GM18519 (cell line): ENCODE data around the gene RABEP1.
"Not testable (repeated sequence)": the region's sequence is repeated elsewhere in the genome, so short reads cannot be mapped to it uniquely, and the experiment has no call there.

ENCODE experiments used
- ATAC-seq: cut with Tn5 transposase; IDR thresholded peaks from one replicate; pipeline ENCODE4 v1.9.1; 2021; ENCODE audit warnings: mild to moderate bottlenecking, moderate library complexity; ENCODE audit not compliant: unreplicated experiment, low FRiP score

Gene RABEP1

DNA sequence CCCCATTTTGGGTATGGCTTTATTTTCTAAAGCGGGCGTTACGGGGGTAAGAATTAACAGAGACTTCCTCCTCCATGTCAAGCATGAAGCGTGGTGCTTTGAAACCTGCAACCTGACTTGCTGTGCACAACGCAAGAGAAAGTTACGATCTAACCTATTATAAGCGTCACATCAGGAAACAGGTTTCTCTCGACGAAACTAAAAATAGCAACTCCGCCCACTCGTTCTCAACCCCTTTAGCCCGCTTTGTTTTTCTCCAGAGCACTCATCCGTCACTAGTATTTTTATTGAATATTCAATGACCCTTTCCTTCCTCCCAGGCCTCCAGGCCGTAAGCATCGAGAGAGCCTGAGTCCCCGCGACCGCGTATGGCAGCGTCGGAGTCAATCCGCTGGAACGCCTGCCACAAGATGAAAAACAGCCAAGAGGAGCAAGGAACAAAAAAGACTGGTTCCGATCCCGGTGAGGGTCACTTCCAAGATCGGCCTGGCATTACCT, 136.8 kb downstream of the RABEP1 start:
- ATAC-seq = no peak

DNA sequence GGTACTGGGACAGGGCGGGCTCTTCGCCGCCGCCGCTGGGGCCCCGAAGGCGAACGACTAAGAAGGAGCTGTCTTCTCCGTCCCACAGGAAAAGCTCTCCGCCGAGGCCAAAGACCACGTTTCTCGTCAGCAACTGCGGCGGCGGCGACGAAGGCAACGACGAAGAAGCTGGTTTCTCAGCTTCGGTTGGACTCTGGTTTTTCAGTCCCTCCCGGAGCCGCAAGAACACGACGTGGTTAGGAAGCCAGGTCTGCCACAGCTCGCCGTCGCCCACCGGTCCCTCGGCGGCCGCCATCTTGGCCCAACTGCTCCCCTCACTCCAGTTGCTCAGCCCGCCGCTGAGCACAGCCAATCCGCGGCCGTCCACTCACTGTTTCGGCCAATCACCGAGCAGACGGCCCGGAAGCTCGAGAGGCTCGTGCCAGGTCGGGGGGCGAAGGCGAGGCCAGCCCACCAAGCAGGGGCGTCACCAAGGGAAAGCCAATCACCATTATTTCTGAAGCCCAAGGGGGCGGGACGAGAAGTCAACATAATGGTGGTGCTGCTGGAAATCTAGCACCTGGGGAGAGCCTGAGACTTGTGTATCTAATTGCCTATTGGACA, 137.4 kb downstream of the RABEP1 start, which contains the start of gene NUP88:
NUP88 (minus strand) TSS at position 307 of the 603 bp plus-strand sequence; CDS start at position 295, 12 bp downstream.
- ATAC-seq = peak; percentile 74

DNA sequence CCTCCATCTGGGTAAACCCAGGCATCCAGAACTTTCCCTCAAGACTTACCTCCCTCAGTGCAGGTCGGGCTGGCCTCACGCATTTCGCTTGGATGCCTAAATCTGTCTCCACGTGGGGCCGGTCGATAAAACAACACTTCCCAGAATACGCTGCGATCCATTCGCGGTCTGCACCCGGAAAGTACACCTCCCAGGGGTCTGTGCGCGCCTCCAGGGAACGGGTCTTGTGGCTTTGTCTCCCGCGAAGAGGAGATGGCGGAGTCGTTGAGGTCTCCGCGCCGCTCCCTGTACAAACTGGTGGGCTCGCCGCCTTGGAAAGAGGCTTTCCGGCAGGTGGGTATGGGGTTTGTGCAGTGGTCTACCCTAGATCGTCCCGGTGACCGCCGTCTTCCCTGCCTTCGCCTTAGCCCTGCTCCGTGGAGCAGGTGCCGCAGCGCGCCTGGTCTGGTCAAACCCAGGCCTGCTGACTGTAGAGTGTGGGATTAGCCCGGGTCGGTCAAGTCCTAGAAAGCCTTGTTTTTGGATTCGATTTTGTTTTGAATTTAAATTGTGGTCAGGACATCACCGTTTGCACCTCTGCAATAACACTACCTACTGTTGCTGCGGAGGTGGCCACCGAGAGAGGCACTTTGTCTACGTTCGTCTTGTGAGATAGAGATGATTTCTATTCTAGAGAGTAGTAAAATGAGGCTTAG, 138.0 kb downstream of the RABEP1 start, which contains the start of gene RPAIN:
RPAIN (plus strand) TSS at position 224 of the 695 bp plus-strand sequence; CDS start at position 253, 29 bp downstream.
- peak; percentile 34 for ATAC-seq

DNA sequence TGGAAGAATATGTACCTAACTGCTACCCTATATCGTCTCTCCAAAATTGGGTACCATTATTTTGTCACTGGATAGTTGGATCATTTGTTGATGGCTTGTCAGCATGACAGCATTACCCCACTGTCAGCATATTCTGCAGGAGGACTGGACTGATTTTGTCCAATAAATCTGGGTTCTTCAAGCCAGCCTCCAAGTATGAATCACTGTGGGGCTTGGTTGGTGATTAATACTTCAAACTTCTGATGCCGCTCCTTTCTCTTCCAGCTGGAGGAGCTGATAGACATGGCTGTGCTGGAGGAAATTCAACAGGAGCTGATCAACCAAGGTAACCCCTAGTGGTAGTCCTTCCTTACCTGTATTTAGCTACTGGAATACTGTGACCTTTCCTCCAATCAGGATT, 140.4 kb downstream of the RABEP1 start:
- ATAC-seq = no peak

DNA sequence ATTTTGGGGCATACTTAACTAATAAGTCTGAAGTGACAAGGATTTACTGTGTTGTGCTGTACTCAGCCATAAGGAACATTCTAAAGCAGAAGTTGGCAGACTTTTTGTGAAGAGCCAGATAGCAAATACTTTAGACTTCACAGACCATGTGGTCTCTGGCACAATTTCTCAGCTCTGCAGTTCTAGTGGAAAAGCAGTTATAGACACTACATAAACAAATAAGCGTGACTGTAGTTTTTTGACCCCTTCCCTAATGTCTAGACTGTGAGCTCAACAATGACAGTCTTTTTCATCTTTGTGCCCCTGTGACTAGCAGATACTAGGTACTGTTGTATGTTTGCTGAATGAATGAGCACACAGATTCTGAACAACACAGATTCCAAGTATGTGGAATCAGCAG, 142.8 kb downstream of the RABEP1 start:
- no peak for ATAC-seq

DNA sequence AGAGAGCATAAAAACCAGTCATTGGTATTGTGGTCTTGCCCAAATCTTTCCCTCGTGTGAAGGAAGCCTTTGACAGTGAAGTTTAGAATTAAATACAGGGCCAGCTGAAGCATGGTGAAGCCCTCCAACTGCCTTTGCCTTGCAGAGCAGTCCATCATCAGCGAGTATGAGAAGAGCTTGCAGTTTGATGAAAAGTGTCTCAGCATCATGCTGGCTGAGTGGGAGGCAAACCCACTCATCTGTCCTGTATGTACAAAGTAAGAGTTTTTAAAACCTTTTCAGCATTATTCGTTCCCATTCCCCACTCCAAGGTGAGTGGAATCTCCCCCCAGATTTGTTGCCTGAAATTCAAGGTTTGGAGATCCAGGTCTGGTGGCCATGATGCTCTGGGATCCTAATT, 143.7 kb downstream of the RABEP1 start:
- no peak for ATAC-seq

DNA sequence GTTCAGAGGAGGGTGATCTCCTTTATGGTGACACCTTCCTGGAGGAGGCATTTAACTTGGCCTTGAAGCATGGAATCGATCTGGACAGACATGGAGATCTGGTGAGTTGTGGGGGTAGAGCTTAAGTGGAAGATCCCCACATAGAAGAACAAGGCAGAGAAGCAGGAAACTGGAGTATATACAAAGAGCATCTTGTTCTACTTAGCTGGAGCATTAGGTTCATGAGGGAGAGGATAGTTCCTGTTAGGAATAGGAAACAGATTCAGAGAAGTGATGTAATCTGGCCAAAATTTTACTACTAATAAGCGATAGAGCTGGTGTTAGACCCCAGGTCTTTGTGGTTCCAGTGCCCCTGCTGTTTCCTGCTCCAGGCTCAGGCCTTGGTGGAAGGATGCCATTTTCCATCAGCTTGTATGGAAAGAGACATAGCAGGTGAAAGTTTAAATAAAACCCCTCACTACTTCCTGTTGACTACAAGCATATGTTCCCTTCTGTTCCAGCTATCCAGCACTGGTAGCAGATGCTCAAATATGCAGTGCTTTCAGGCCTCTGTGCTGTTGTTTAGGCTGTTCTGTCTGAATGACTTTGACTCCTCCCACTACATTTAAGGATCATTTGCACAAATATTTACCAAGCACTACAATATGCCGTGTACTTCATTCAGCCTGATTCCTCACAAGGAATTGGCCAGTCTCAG, 147.3 kb downstream of the RABEP1 start:
- no peak for ATAC-seq

DNA sequence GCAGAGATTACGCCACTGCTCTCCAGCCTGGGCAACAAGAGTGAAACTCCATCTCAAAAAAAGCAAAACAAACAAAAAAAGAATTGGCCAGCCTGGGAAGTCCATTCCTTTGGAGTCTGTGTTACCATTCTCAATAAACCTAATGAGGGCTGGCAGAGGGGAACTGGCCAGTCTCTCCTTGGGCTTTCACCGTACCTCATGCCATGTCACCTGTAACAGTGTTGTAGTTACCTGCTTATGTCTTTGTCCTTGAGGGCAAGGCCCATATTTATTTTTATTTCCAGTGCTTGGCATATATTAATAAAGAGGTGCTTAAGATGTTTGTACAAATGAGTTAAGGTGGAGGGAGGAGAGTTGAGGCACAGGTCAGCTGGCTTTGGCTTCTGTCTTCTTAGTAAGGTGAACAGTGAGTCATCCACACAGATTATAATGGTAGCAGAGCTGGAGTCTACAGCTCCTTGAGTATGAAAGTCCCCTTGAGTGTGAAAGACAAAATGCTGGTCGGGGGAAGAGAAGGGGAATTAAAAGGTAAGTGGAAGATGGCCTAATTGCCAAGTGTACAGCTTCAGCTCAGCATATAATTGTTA, 148.4 kb downstream of the RABEP1 start:
- no peak for ATAC-seq

DNA sequence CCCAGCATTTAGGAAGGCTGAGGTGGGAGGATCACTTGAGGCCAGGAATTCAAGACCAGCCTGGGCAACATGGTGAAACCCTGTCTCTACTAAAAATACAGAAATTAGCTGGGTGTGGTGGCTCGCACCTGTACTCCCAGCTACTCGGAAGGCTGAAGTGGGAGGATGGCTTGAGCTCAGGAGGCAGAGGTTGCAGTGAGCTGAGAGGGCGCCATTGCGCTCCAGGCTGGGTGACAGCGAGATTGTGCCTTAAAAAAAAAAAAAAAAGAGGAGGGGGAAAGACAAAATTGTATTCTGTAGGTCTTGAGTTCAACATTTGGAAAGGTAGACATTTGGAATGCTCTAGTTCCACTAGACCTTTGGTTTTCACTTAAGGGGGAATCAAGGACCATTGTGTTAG, 149.2 kb downstream of the RABEP1 start:
- ATAC-seq = not testable (repeated sequence)

DNA sequence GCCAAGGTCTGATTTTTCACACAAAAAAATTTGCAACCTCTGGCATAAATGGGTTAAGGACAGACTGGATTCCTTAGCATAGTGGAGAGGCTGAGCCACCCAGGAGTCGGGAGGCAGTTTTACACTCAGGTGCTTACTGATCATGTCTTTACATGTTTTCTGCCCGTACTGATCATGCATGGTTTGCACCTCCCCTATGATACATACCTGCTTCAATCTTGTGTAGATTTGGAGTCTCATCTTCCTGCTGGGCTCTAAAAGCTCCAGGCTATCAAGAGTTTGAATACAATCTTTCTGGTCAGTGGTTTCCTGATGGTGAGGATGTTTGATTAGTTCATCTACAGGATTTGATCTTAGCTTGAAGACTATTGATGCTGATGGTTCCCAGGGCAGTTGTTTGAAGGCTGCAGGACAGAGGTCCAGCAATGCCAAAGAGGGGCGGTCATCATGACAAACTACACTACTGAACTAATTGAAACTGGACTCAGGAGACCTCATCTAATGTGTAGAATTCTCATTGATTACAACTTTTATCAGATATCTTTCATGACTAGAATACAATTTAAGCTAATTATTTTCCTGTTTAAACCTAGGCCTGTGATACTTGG, 150.0 kb downstream of the RABEP1 start:
- ATAC-seq = no peak

DNA sequence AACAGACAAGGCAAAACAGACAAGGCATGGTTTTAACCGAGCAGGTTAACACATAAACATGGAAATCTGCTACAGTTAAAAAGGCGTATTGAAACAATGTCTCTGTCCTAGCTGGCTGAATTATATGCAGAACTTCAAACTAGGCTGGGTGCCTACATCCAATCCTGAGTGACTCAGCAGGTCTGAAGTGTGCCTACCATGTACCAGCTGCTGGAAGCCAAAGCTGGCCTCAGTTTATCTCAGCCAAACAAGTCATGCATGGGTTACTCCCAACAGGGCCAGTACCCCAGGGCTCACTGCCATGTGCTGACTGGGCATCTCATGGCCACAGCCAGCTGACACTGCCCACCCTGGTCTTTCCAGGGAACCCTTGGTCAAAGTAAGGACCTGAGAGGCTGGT, 152.9 kb downstream of the RABEP1 start:
- ATAC-seq = no peak
